Tibial artery (tissue), 4 donors: Measurements from ENCODE around the gene PIP5K1C.

Experiments
- DNase-seq, 2 donors: peaks; one replicate each; pipeline ENCODE4 v3.0.0-alpha.2; 2019
- H3K27ac ChIP-seq, 2 donors: fragments of 200-600 bp; sonication (generic) in 1 of 2; 1 replicate in 1 of 2; 2 replicates in 1 of 2; pipeline ENCODE4 v1.5.1; 2018 to 2019; ENCODE audit warnings: mild to moderate bottlenecking in 1 of 2
- H3K27me3 ChIP-seq, 2 donors: fragments of 200-600 bp; sonication (generic) in 1 of 2; one replicate each; pipeline versions ENCODE4 v1.5.1 to v1.6.0; 2016 to 2019
- H3K36me3 ChIP-seq, 3 donors: fragments of 200-600 bp; sonication (generic) in 2 of 3; one replicate each; pipeline ENCODE4 v1.5.1; 2016 to 2019; ENCODE audit warnings: mild to moderate bottlenecking in 2 of 3
- H3K4me1 ChIP-seq, 4 donors: fragments of 200-600 bp; sonication (generic) in 2 of 4; 1 replicate in 3 of 4; 2 replicates in 1 of 4; pipeline ENCODE4 v1.5.1; 2016 to 2019
- H3K4me3 ChIP-seq, 2 donors: fragments of 200-600 bp; sonication (generic) in 1 of 2; 1 replicate in 1 of 2; 2 replicates in 1 of 2; pipeline ENCODE4 v1.5.1; 2018 to 2019; ENCODE audit warnings: mild to moderate bottlenecking in 2 of 2
- H3K9me3 ChIP-seq, 3 donors: fragments of 200-600 bp; sonication (generic) in 1 of 3; one replicate each; pipeline ENCODE4 v1.5.1; 2016 to 2019
- CTCF ChIP-seq, 2 experiments: fragments of 200-600 bp in 1 of 2; fragments of 450-650 bp in 1 of 2; IDR thresholded peaks; one replicate each; pipeline ENCODE4 v1.5.1; 2017 to 2019; ENCODE audit warnings: antibody characterized with exemption in 2 of 2, mild to moderate bottlenecking in 1 of 2, moderate library complexity in 1 of 2
- intact Hi-C: fragments of 100-400 bp; cut with DNase I; formaldehyde crosslinking; loops from one replicate; pipeline ENCODE4 v1.15.0; 2023; ENCODE audit warnings: low total_unique reads

PIP5K1C gene

GRCh38 chr19:3670796-3671679, 29.2 kb downstream of the PIP5K1C start:
- peaks cover 4 to 62% (median 57%) of the 10 kb centered on the region in 4 donors for H3K4me1 ChIP-seq
- intact Hi-C loops = no loop called here
- TF ChIP-seq CTCF (IDR thresholded peaks at IDR 0.05) = no peak
- H3K36me3 ChIP-seq = peaks cover 0 to 40% (median 26%) of the 10 kb centered on the region in 3 donors
- no peaks in the 10 kb centered on the region for H3K27me3 ChIP-seq
- H3K4me3 ChIP-seq = peak overlapping the region; percentile 43 to 46
- peak overlapping the region; percentile 95 to 99 for H3K27ac ChIP-seq
- peak; percentile 89 to 97 for DNase-seq
- H3K9me3 ChIP-seq = peaks cover 0 to 5% (median 0%) of the 10 kb centered on the region in 3 donors

- DNase-seq = peak; percentile 92 to 98
- peak overlapping the region; percentile 95 to 99 for H3K27ac ChIP-seq
- no peaks in the 10 kb centered on the region for H3K27me3 ChIP-seq
- intact Hi-C loops = no loop called here
- no peak for TF ChIP-seq CTCF (IDR thresholded peaks at IDR 0.05)
- H3K4me1 ChIP-seq = peaks cover 4 to 67% (median 58%) of the 10 kb centered on the region in 4 donors
- peaks cover 3 to 36% (median 30%) of the 10 kb centered on the region in 3 donors for H3K36me3 ChIP-seq
- H3K9me3 ChIP-seq = peaks cover 0 to 5% (median 0%) of the 10 kb centered on the region in 3 donors
- peak overlapping the region; percentile 43 to 46 for H3K4me3 ChIP-seq
Measured at GRCh38 chr19:3669947-3670795, 30.1 kb downstream of the PIP5K1C start.

GRCh38 chr19:3669082-3669946, 31.0 kb downstream of the PIP5K1C start:
- H3K4me1 ChIP-seq = peaks cover 4 to 67% (median 58%) of the 10 kb centered on the region in 4 donors
- no peak for DNase-seq
- H3K4me3 ChIP-seq = peak overlapping the region; percentile 26 to 43
- no peaks in the 10 kb centered on the region for H3K27me3 ChIP-seq
- H3K36me3 ChIP-seq = peaks cover 11 to 39% (median 35%) of the 10 kb centered on the region in 3 donors
- TF ChIP-seq CTCF (IDR thresholded peaks at IDR 0.05) = no peak
- H3K9me3 ChIP-seq = peaks cover 0 to 5% (median 0%) of the 10 kb centered on the region in 3 donors
- intact Hi-C loops = no loop called here
- peak overlapping the region; percentile 95 to 99 for H3K27ac ChIP-seq

GRCh38 chr19:3668331-3669081, 31.8 kb downstream of the PIP5K1C start:
- TF ChIP-seq CTCF (IDR thresholded peaks at IDR 0.05) = no peak
- Histone ChIP-seq H3K9me3 (no peaks in the 10 kb centered on the region), H3K4me3 (no peak overlapping the region), H3K27ac (peak overlapping the region; percentile 95 to 99), H3K36me3 (peaks cover 18 to 39% (median 35%) of the 10 kb centered on the region in 3 donors), H3K27me3 (no peaks in the 10 kb centered on the region), H3K4me1 (peaks cover 4 to 67% (median 58%) of the 10 kb centered on the region in 4 donors)
- DNase-seq = no peak
- intact Hi-C loops = no loop called here
